ENCODE measurements around the gene AFTPH.

The AFTPH gene

DNA sequence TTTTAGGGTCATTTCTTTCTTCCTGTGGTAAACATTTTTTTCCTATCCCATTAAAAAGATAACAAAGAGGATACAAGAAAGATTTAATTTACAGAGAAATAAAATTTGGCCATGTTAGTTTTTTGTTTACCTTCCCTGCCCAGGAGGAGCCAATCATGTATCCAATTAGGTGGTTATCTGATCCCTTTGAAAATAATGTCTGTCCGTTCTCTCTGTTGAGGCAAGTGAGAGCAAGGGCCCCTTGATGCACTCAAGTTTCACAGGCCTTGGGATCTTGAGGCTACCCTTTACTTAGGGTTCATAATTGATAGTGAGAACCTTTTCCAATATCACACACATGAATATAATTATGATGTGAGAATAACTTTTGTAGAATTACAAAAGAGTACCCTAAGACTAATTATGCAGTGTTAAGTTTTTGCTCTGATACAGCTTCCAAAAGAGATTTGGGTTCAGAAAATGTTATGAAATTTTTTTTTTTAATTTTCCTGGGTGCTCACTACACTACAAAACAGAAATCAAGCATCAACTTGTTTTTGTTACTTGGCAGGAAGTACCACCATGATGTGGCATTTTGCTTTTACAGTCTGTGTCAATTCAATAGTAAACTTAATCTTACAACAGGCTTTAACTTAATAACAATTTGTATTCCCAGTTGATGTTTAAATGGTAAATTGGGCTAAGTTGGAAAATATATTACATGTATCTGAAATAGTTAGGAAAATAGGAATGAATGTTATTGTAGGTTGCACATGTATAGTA is 42.0 kb downstream of the AFTPH start:
- H3K9me3 ChIP-seq: no peaks in the 10 kb centered on the region
- no peaks in the 10 kb centered on the region for H3K36me3 ChIP-seq (replicated peaks)
- no peaks in the 10 kb centered on the region for H3K27me3 ChIP-seq (ENCODE audit: low read depth)
- in situ Hi-C loops (cut with MboI; ENCODE audit: low sequenced_read_pairs): loop anchor here (10.0 kb wide), 1 partner anchor 231 kb away; no protein-coding TSS in a partner anchor
- no peak for DNase-seq (ENCODE audit: low spot score in 2 of 2)
- H3K4me1 ChIP-seq: no peaks in the 10 kb centered on the region
- H3K4me3 ChIP-seq: no peak overlapping the region

DNA sequence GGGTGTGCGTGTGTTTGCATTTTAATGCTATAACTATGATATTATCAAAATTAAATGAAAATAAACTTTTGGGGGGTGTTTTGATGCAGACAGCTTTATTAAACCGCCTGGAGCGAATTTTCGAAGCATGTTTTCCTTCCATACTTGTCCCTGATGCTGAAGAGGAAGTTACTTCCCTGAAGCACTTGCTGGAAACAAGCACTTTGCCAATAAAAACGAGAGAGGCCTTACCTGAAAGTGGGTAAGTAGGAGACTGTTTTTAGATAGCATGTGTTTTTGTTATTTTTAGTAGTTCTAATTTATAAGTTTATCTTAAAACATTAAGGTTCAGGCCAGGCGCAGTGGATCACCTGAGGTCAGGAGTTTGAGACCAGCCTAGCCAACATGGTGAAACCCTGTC is 43.3 kb downstream of the AFTPH start:
- H3K9me3 ChIP-seq: no peaks in the 10 kb centered on the region
- no peaks in the 10 kb centered on the region for H3K4me1 ChIP-seq
- in situ Hi-C loops (cut with MboI; ENCODE audit: low sequenced_read_pairs): loop anchor here (10.0 kb wide), 1 partner anchor 233 kb away; no protein-coding TSS in a partner anchor
- no peak for DNase-seq (ENCODE audit: low spot score in 2 of 2)
- H3K4me3 ChIP-seq: no peak overlapping the region
- H3K27me3 ChIP-seq (ENCODE audit: low read depth): no peaks in the 10 kb centered on the region
- no peaks in the 10 kb centered on the region; the same call in 1 of the 2 replicates for H3K36me3 ChIP-seq (replicated peaks)

DNA sequence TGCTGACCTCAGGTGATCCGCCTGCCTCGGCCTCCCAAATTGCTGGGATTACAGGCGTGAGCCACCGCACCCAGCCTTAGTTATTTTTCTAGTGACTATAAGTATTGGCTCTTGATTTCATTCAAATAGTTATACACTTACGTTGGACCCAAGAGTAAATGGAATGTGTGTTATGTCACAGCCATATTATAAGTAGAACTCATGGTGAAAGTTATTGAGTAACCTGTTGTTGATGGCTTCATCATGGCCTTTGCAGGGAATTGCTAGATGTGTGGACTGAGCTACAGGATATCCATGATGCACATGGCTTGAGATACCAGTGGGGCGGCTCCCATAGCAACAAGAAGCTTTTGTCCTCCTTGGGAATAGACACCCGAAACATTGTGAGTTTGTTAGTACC is 44.7 kb downstream of the AFTPH start:
- H3K9me3 ChIP-seq: no peaks in the 10 kb centered on the region
- H3K4me3 ChIP-seq: no peak overlapping the region
- no peaks in the 10 kb centered on the region for H3K4me1 ChIP-seq
- in situ Hi-C loops (cut with MboI; ENCODE audit: low sequenced_read_pairs): loop anchor here (10.0 kb wide), 1 partner anchor 234 kb away; no protein-coding TSS in a partner anchor
- no peaks in the 10 kb centered on the region for H3K27me3 ChIP-seq (ENCODE audit: low read depth)
- DNase-seq (ENCODE audit: low spot score in 2 of 2): no peak
- peaks cover 5% of the 10 kb centered on the region for H3K36me3 ChIP-seq (replicated peaks)

DNA sequence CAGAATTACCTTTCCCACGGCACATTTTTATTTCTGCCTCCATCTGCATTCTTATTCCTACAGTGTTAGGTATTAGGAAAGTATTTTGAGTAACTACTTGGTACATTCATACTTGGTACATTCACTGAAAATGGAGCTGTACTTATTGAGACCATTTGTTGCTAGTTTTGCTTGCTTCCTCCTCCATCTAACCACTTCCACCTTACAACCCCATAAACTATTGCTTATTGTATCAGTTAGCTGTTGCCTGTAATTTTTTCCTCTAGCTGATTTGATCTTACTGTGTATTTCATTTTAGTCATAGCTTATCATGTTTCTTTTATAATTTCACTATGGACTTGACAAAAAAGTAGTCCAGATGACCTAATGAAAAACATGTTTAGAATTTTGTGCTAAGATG is 50.7 kb downstream of the AFTPH start:
- in situ Hi-C loops (cut with MboI; ENCODE audit: low sequenced_read_pairs): loop anchor here (25.0 kb wide), 1 partner anchor 462 kb away; no protein-coding TSS in a partner anchor
- peaks cover 34% of the 10 kb centered on the region for H3K36me3 ChIP-seq (replicated peaks)
- no peak for DNase-seq (ENCODE audit: low spot score in 2 of 2)
- no peaks in the 10 kb centered on the region for H3K4me1 ChIP-seq
- no peaks in the 10 kb centered on the region for H3K9me3 ChIP-seq
- no peaks in the 10 kb centered on the region for H3K27me3 ChIP-seq (ENCODE audit: low read depth)
- H3K4me3 ChIP-seq: no peak overlapping the region

DNA sequence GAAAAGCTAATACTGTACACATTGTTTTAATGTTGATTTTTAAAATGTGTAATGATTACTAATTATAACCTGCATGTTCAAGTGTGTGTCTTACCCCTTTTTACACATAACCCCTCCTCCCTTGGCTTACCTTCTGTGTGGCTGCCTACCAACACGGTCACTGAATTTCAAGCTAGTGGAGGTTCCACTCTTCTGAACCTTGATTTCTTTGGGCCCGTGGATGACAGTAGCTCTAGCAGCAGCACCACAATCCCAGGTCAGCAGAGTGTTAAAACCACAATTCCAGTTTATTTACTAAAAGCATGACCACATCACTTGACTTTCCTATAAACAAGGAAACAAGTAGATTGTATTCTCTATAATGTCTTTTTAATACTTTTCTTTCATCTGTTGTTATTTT is 56.9 kb downstream of the AFTPH start:
- Histone ChIP-seq H3K27me3 (ENCODE audit: low read depth) (no peaks in the 10 kb centered on the region), H3K36me3 (replicated peaks) (peaks cover 25% of the 10 kb centered on the region; the same call in 1 of the 2 replicates), H3K9me3 (no peaks in the 10 kb centered on the region), H3K4me1 (no peaks in the 10 kb centered on the region), H3K4me3 (no peak overlapping the region)
- DNase-seq (ENCODE audit: low spot score in 2 of 2): no peak
- in situ Hi-C loops (cut with MboI; ENCODE audit: low sequenced_read_pairs): loop anchor here (25.0 kb wide), 1 partner anchor 456 kb away; no protein-coding TSS in a partner anchor

DNA sequence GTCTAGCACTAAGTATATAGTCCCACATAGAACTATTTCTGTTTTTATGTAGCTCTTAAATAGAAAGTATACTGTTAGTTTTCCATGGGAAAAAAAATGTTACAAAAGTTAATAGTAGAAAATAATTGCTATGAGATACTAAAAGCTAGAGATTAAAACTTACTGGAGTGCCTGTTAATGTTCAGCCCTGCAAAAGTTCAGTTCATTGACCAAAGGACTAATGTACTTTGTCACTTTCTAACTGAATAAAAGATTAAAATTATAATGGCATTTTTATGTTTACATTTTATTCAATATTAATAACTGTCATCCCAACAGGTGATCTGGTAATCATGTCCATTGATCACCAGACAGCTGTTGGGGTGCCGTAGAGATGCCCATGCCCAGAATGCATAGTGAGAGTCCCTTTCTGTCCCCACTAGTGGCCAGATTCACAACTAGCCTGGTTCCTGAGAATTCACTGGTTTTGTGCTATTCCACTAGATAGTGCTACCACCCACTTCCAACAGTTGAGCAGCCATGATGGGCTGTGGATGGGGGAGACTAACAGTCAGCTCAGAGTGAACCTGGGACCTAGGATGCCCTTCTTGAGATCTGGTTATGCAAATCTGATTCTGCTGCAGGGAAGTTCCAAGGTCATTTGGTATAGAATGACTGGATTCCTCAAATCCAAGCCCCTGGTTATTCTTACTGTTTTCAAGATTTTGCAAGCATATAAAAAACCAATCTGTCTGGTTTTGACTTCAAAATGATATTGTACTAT is 57.8 kb downstream of the AFTPH start:
- Histone ChIP-seq H3K4me3 (no peak overlapping the region), H3K4me1 (no peaks in the 10 kb centered on the region), H3K27me3 (ENCODE audit: low read depth) (no peaks in the 10 kb centered on the region), H3K9me3 (no peaks in the 10 kb centered on the region), H3K36me3 (replicated peaks) (peaks cover 20% of the 10 kb centered on the region; the same call in 1 of the 2 replicates)
- in situ Hi-C loops (cut with MboI; ENCODE audit: low sequenced_read_pairs): loop anchor here (25.0 kb wide), 1 partner anchor 455 kb away; no protein-coding TSS in a partner anchor
- no peak for DNase-seq (ENCODE audit: low spot score in 2 of 2)

DNA sequence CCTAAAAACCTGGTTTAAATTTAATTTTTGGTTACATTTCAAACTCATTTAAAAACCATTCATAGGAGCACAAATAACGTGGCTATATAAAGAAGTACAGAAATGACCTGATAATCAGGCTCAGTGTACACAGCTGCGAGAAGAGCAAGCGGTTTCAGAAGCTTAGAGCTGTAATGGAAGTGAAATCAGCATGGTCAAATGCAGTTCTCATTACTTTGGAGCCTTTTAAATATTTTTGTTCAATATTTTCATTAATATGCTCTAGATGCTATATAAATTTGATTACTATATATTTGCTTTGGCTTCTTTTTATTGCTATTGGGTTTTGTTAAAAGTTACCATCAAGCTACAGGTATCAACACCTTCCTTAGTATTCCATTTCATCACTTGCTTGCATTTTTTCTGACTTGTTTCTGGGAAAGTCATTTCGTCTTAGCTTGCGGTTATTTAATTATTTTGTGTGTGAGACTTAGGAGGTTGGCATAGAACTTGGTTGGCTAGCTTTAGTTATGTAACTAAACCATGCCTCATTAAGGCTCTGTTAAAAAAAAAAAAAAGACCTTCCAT is 58.7 kb downstream of the AFTPH start:
- in situ Hi-C loops (cut with MboI; ENCODE audit: low sequenced_read_pairs): loop anchor here (25.0 kb wide), 1 partner anchor 454 kb away; no protein-coding TSS in a partner anchor
- no peak overlapping the region for H3K4me3 ChIP-seq
- H3K27me3 ChIP-seq (ENCODE audit: low read depth): no peaks in the 10 kb centered on the region
- H3K36me3 ChIP-seq (replicated peaks): peaks cover 16% of the 10 kb centered on the region
- H3K4me1 ChIP-seq: no peaks in the 10 kb centered on the region
- no peak for DNase-seq (ENCODE audit: low spot score in 2 of 2)
- H3K9me3 ChIP-seq: no peaks in the 10 kb centered on the region

DNA sequence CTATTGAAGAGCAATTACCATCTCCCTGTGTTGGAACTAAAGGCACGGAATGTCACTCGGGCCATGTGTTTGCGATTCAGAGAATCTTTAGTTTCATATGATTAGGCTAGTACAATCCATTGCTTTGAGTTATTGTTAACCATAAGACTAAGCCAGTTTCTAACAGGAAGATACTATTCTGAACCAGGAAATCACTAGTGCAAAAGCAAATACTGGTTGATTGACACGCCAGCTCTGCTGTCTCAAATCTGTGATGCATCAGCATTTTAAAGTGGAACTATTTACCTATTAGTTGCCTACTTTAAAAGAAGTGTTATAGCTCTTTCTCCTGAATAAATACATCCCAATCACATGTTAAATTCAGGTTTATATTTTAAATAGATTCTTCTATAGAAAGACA is 61.9 kb downstream of the AFTPH start:
- no peak overlapping the region for H3K4me3 ChIP-seq
- peaks cover 13% of the 10 kb centered on the region for H3K36me3 ChIP-seq (replicated peaks)
- H3K4me1 ChIP-seq: no peaks in the 10 kb centered on the region
- H3K27me3 ChIP-seq (ENCODE audit: low read depth): no peaks in the 10 kb centered on the region
- no peaks in the 10 kb centered on the region for H3K9me3 ChIP-seq
- DNase-seq (ENCODE audit: low spot score in 2 of 2): no peak
- in situ Hi-C loops (cut with MboI; ENCODE audit: low sequenced_read_pairs): loop anchor here (25.0 kb wide), 1 partner anchor 451 kb away; no protein-coding TSS in a partner anchor

DNA sequence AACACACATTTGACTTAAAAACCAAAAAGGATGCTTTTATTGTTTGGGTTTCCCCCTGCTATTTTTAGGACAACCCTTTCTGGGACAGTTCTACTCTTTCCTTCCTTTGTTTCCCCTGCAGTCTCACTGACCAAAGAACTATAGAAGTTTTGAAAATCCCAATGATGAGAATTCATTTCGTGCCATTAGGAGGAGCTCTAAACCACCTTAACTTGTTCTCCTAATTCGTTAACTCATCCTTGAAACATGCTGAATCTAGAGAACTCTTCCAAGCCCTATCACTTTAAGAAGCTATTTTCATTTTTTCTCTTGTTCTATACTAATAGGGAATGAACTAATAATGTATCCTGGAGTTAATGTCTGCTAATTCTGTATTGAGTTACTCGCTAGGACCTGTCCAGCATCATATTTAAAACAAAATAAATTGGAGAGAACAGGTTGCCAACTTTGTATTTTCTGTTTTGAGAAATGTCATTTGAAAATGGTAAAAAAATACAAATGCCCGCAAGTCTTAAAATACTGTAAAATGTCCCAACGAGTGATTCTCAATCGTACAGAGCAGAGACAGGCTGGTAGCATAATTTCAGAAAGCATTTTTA is 62.9 kb downstream of the AFTPH start:
- no peaks in the 10 kb centered on the region for H3K27me3 ChIP-seq (ENCODE audit: low read depth)
- no peaks in the 10 kb centered on the region for H3K4me1 ChIP-seq
- in situ Hi-C loops (cut with MboI; ENCODE audit: low sequenced_read_pairs): loop anchor here (25.0 kb wide), 1 partner anchor 450 kb away; no protein-coding TSS in a partner anchor
- DNase-seq (ENCODE audit: low spot score in 2 of 2): peak in 1 of 2 experiments; percentile 77
- no peak overlapping the region for H3K4me3 ChIP-seq
- peaks cover 16% of the 10 kb centered on the region for H3K36me3 ChIP-seq (replicated peaks)
- no peaks in the 10 kb centered on the region for H3K9me3 ChIP-seq

DNA sequence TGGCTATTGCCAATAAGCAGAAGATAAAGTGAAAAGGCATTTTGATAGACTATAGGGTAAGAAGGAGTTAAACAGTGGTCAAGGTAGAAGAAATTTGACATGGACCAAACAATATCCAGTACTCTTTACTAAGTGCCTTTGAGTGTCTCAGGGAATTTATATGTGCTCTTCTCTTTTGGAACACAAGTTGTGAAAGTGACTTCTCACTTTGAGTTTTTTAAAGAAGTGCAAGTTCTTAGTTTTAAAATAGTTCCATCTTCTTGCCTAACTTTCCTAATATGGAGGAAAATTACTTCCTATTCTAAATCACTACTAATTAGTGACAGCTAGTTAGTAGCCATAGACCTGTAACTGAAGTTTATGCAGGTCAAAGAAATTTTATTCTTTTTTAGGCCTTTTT is 63.4 kb downstream of the AFTPH start:
- no peaks in the 10 kb centered on the region for H3K9me3 ChIP-seq
- no peaks in the 10 kb centered on the region for H3K27me3 ChIP-seq (ENCODE audit: low read depth)
- peaks cover 16% of the 10 kb centered on the region for H3K36me3 ChIP-seq (replicated peaks)
- DNase-seq (ENCODE audit: low spot score in 2 of 2): no peak
- H3K4me3 ChIP-seq: no peak overlapping the region
- in situ Hi-C loops (cut with MboI; ENCODE audit: low sequenced_read_pairs): loop anchor here (25.0 kb wide), 1 partner anchor 450 kb away; no protein-coding TSS in a partner anchor
- H3K4me1 ChIP-seq: no peaks in the 10 kb centered on the region

DNA sequence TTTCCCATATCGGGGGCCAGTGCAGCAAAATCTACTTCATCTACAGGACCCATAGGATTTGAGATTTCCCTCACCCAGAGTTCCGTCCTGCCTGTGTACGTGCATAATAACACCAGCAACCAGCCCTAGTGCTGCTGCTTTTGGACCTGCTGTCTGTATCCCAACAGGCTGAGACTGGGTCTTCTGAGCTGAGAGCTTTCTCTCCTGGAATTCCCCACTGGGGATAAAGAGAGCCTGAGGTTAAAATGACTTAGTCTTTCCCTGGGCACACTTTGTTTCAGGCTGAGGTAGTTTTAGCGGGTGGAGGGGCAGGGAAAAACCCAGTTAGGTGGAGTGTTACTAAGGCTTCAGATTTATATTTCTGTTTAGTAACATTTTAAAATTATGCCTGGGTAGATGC is 67.1 kb downstream of the AFTPH start:
- H3K9me3 ChIP-seq: no peaks in the 10 kb centered on the region
- H3K27me3 ChIP-seq (ENCODE audit: low read depth): no peaks in the 10 kb centered on the region
- H3K4me1 ChIP-seq: no peaks in the 10 kb centered on the region
- H3K36me3 ChIP-seq (replicated peaks): peaks cover 10% of the 10 kb centered on the region
- no peak overlapping the region for H3K4me3 ChIP-seq
- in situ Hi-C loops (cut with MboI; ENCODE audit: low sequenced_read_pairs): loop anchor here (25.0 kb wide), 1 partner anchor 446 kb away; no protein-coding TSS in a partner anchor
- DNase-seq (ENCODE audit: low spot score in 2 of 2): no peak

DNA sequence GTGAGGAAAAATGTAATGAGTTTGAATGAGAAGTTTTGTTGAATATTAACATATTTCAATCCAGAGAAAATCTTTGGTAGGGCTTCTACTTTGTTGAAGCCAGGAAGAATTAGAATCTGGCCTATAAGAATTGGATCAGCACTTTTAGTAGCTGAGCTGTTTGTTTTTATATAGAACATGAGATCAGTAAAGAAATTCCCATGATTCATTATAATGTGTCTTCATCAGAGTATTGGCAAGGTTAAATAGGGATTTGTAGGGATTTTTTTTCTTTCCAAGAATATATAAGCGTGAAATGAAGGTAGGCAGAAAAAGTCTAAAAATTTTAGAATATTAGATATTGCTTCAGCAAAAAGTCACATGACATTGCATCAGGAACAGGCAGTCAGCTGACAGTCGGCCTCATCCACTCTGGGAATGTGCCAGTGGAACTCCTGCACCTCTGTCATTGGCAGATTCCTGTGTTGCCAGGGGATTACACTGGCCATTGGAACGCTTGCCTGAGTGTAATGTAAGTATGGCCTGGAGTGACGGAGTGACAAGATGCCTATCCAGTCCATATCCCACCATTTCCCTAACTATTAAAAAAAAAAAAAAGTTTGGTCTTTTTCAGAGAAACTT is 69.0 kb downstream of the AFTPH start:
- Histone ChIP-seq H3K27me3 (ENCODE audit: low read depth) (no peaks in the 10 kb centered on the region), H3K36me3 (replicated peaks) (peaks cover 6% of the 10 kb centered on the region; the same call in 1 of the 2 replicates), H3K4me3 (no peak overlapping the region), H3K4me1 (no peaks in the 10 kb centered on the region), H3K9me3 (no peaks in the 10 kb centered on the region)
- in situ Hi-C loops (cut with MboI; ENCODE audit: low sequenced_read_pairs): loop anchor here (25.0 kb wide), 1 partner anchor 444 kb away; no protein-coding TSS in a partner anchor
- no peak for DNase-seq (ENCODE audit: low spot score in 2 of 2)

Measured in HAP-1 (cell line).